HEK293 (cell line): ENCODE results near the gene CAV1.

Source experiments
- ATF2 ChIP-seq: fragments of 450-650 bp; formaldehyde crosslinking; IDR thresholded peaks from 2 replicates; pipeline ENCODE4 v1.5.1; 2016; ENCODE audit warnings: missing biosample characterization, missing genetic modification characterization, low read depth
- CTCF ChIP-seq: fragments of 450-650 bp; formaldehyde crosslinking; IDR thresholded peaks from 2 replicates; pipeline ENCODE4 v1.5.1; 2016; ENCODE audit warnings: missing biosample characterization, missing genetic modification characterization
- HOXA7 ChIP-seq: sonication (generic); formaldehyde crosslinking; IDR thresholded peaks from 2 replicates; pipeline ENCODE4 v1.8.1; 2022; ENCODE audit warnings: missing genetic modification reagents, borderline replicate concordance
- PBX3 ChIP-seq: sonication (generic); formaldehyde crosslinking; IDR thresholded peaks from 2 replicates; pipeline ENCODE4 v1.8.1; 2022; ENCODE audit warnings: mild to moderate bottlenecking, moderate library complexity, missing genetic modification reagents
- ZBTB7A ChIP-seq: fragments of 450-650 bp; formaldehyde crosslinking; IDR thresholded peaks from 2 replicates; pipeline ENCODE4 v1.5.1; 2016; ENCODE audit warnings: low read depth, missing biosample characterization, missing genetic modification characterization
- ZNF148 ChIP-seq: fragments of 450-650 bp; formaldehyde crosslinking; IDR thresholded peaks from 2 replicates; pipeline ENCODE4 v1.5.0; 2017; ENCODE audit warnings: missing biosample characterization, missing genetic modification characterization, borderline replicate concordance
- ZNF513 ChIP-seq: fragments of 450-650 bp; IDR thresholded peaks from 2 replicates; pipeline ENCODE4 v1.5.1; 2018; ENCODE audit warnings: missing biosample characterization, missing genetic modification characterization
- ZNF580 ChIP-seq: fragments of 450-650 bp; formaldehyde crosslinking; IDR thresholded peaks from 2 replicates; pipeline ENCODE4 v1.5.1; 2016; ENCODE audit warnings: missing biosample characterization, missing genetic modification characterization

GRCh38 chr7:116524609-116525297 is at the start of gene CAV1:
- TF ChIP-seq CTCF (peak; percentile 79), ZBTB7A (tag by site-specific recombination) (no peak), ZNF513 (no peak), ZNF580 (tag by site-specific recombination) (peak; percentile 56; the same call in 1 of the 2 replicates), ATF2 (tag by site-specific recombination) (no peak), HOXA7 (no peak), ZNF148 (tag by site-specific recombination) (no peak), PBX3 (CRISPR knock-in tag) (no peak)
